Epithelial cell of esophagus (primary cell): ENCODE measurements around the gene DEFB108B.
A peak's percentile ranks its signal among the peaks of the same experiment; 100 is the strongest.
"Not testable (repeated sequence)": the region's sequence is repeated elsewhere in the genome, so short reads cannot be mapped to it uniquely, and the experiment has no call there.

ENCODE experiments used
- DNase-seq: peaks from one replicate; pipeline ENCODE4 v3.0.0; 2010; ENCODE audit warnings: low read depth
- H3K4me3 ChIP-seq: 2 replicates; pipeline ENCODE4 v1.5.1; 2011; ENCODE audit warnings: mild to moderate bottlenecking, low read length, control low read depth
- CTCF ChIP-seq: IDR thresholded peaks from 2 replicates; pipeline ENCODE4 v1.5.1; 2011; ENCODE audit warnings: low read depth, mild to moderate bottlenecking, low read length, control low read depth, inconsistent platforms; ENCODE audit not compliant: insufficient read depth; ENCODE audit errors: missing control alignments

DEFB108B gene

GRCh38 chr11:71800335-71800953, 32.6 kb upstream of the DEFB108B start:
- TF ChIP-seq CTCF = peak; percentile 72
- H3K4me3 ChIP-seq = not testable (repeated sequence)
- DNase-seq = peak; percentile 73

GRCh38 chr11:71801026-71801425, 32.0 kb upstream of the DEFB108B start:
- not testable (repeated sequence) for H3K4me3 ChIP-seq, DNase-seq

- not testable (repeated sequence) for H3K4me3 ChIP-seq, DNase-seq
These were observed 30.1 kb upstream of the DEFB108B start for GRCh38 chr11:71802874-71803273.

GRCh38 chr11:71804158-71804947, 28.6 kb upstream of the DEFB108B start:
- not testable (repeated sequence) for DNase-seq, H3K4me3 ChIP-seq

GRCh38 chr11:71812529-71812928, 20.5 kb upstream of the DEFB108B start:
- DNase-seq, H3K4me3 ChIP-seq: not testable (repeated sequence)

- H3K4me3 ChIP-seq = peak overlapping the region; percentile 46
- DNase-seq = peak; percentile 68
- peak; percentile 74 for TF ChIP-seq CTCF
These were observed 19.3 kb upstream of the DEFB108B start for GRCh38 chr11:71813481-71814355.

GRCh38 chr11:71821539-71821938, 11.5 kb upstream of the DEFB108B start:
- not testable (repeated sequence) for H3K4me3 ChIP-seq
- peak; percentile 5 for DNase-seq

GRCh38 chr11:71829247-71829646, 3.8 kb upstream of the DEFB108B start:
- DNase-seq, H3K4me3 ChIP-seq: not testable (repeated sequence)

- not testable (repeated sequence) for DNase-seq, H3K4me3 ChIP-seq
These were observed 3.3 kb upstream of the DEFB108B start for GRCh38 chr11:71829686-71830085.

GRCh38 chr11:71842720-71843119, 9.7 kb downstream of the DEFB108B start:
- H3K4me3 ChIP-seq = not testable (repeated sequence)
- DNase-seq = peak; percentile 14

GRCh38 chr11:71843355-71843754, 10.4 kb downstream of the DEFB108B start:
- H3K4me3 ChIP-seq, DNase-seq: not testable (repeated sequence)

- no peak for DNase-seq
- no peak overlapping the region for H3K4me3 ChIP-seq
- TF ChIP-seq CTCF = no peak
These were observed 10.9 kb downstream of the DEFB108B start for GRCh38 chr11:71843858-71844257.

GRCh38 chr11:71853895-71854294, 20.9 kb downstream of the DEFB108B start:
- DNase-seq, H3K4me3 ChIP-seq: not testable (repeated sequence)

GRCh38 chr11:71855880-71856279, 22.9 kb downstream of the DEFB108B start:
- DNase-seq, H3K4me3 ChIP-seq: not testable (repeated sequence)

GRCh38 chr11:71860835-71861234, 27.8 kb downstream of the DEFB108B start:
- H3K4me3 ChIP-seq, DNase-seq: not testable (repeated sequence)
